ENCODE measurements around the gene CDH4. TPM values are rescaled to one million over a fixed set of nuclear protein-coding genes. Genes with fewer than 3 reads are reported as not detected.

Gene CDH4
- total and polyA plus RNA-seq, 2 of the 4 experiments (the other 2 are of a cell fraction): 1.6 to 3.5 TPM

- no peak overlapping the region for H4K8ac ChIP-seq (ENCODE audit: low read depth in 2 of 2, low read length in 2 of 2)
- ATAC-seq (ENCODE audit: low read depth): no peak
- H3K56ac ChIP-seq (ENCODE audit: extremely low read depth, insufficient read depth, low read length): no peak overlapping the region
- H4K5ac ChIP-seq (ENCODE audit: low read depth, low read length): no peak overlapping the region
- no peak overlapping the region for H2AK5ac ChIP-seq (ENCODE audit: low read depth, low read length)
- WGBS, 2 experiments (ENCODE audit: extremely low coverage in 2 of 2, insufficient read length in 1 of 2): no CpG with 5 or more reads among the region's 8 CpGs
- H3K4ac ChIP-seq (ENCODE audit: low read depth, low read length): no peak overlapping the region
- H2BK120ac ChIP-seq (ENCODE audit: low read depth, low read length): no peak overlapping the region
- intact Hi-C loops (cut with micrococcal nuclease) (no loop called here), dilution Hi-C loops (cut with HindIII; ENCODE audit: low sequenced_read_pairs, unreplicated experiment) (no loop called here), in situ Hi-C loops (cut with MboI; ENCODE audit: low sequenced_read_pairs) (no loop called here)
- no peaks in the 10 kb centered on the region for H3K4me1 ChIP-seq (ENCODE audit: control insufficient read depth, insufficient read depth, low read length)
- H3K9me1 ChIP-seq (ENCODE audit: insufficient read depth, low read length): no peaks in the 10 kb centered on the region
- H3K18ac ChIP-seq (ENCODE audit: low read depth, low read length): no peak overlapping the region
- H3K27ac ChIP-seq (ENCODE audit: insufficient read depth, low read length): no peak overlapping the region
- no peak for TF ChIP-seq FOS (IDR thresholded peaks at IDR 0.05; ENCODE audit: low read depth, low read length)
- TF ChIP-seq USF2 (IDR thresholded peaks at IDR 0.05; ENCODE audit: low read depth, low read length): no peak
- TF ChIP-seq RCOR1 (IDR thresholded peaks at IDR 0.05; ENCODE audit: insufficient replicate concordance, low read length): no peak
- no peak overlapping the region for H2BK5ac ChIP-seq (ENCODE audit: low read depth, low read length, poor library complexity, severe bottlenecking)
- H4K91ac ChIP-seq (ENCODE audit: insufficient read depth, low read depth, low read length): no peak overlapping the region
- H3K4me2 ChIP-seq (ENCODE audit: low read depth, low read length): no peak overlapping the region
- no peak overlapping the region for H3K14ac ChIP-seq (replicated peaks; ENCODE audit: low read depth, low read length)
- H2AFZ ChIP-seq (replicated peaks; ENCODE audit: low read length, poor library complexity): no peak overlapping the region
- H2BK20ac ChIP-seq (ENCODE audit: low read depth, low read length): no peak overlapping the region
- no peaks in the 10 kb centered on the region for H3K79me1 ChIP-seq (ENCODE audit: low read depth in 1 of 2, low read length in 2 of 2)
- H4K20me1 ChIP-seq (ENCODE audit: insufficient read depth, low read length): no peaks in the 10 kb centered on the region
- no peaks in the 10 kb centered on the region for H3K27me3 ChIP-seq (ENCODE audit: control insufficient read depth, insufficient read depth, low read length)
- no peaks in the 10 kb centered on the region for H3K36me3 ChIP-seq (ENCODE audit: control insufficient read depth, insufficient read depth, low read length)
- CTCF ChIA-PET: no interaction called here
- no peaks in the 10 kb centered on the region for H3K9me3 ChIP-seq (ENCODE audit: control insufficient read depth, insufficient read depth, low read length)
- POLR2A ChIA-PET (ENCODE audit: unreplicated experiment): no interaction called here
- DNase-seq: no peak
- no peak overlapping the region for H3K9ac ChIP-seq (ENCODE audit: low read depth, low read length)
- no peak overlapping the region for H2AK9ac ChIP-seq (replicated peaks; ENCODE audit: low read depth, low read length, poor library complexity)
- H3K23ac ChIP-seq (ENCODE audit: low read depth, low read length): no peak overlapping the region
- no peak overlapping the region for H2BK15ac ChIP-seq (ENCODE audit: low read depth, low read length)
- no peak overlapping the region for H3K4me3 ChIP-seq (ENCODE audit: insufficient read depth, low read depth, low read length)
- BruUV-seq (replicated peaks): no TSS peak
Measured at GRCh38 chr20:61449057-61449609, 197.1 kb downstream of the CDH4 start.

All from IMR-90 (cell line).